HUES48 (cell line): ENCODE data around the gene ZNF474.

ENCODE experiments used
- H3K27ac ChIP-seq: one replicate; pipeline ENCODE4 v1.7.0; 2013; ENCODE audit warnings: low read depth, low read length, inconsistent platforms
- H3K27me3 ChIP-seq: 2 replicates; pipeline ENCODE4 v1.6.1; 2013; ENCODE audit warnings: mild to moderate bottlenecking, low read length; ENCODE audit not compliant: control insufficient read depth, insufficient read depth
- H3K36me3 ChIP-seq: 2 replicates; pipeline ENCODE4 v1.6.1; 2013; ENCODE audit warnings: low read length; ENCODE audit not compliant: control insufficient read depth, insufficient read depth
- H3K4me1 ChIP-seq: 2 replicates; pipeline ENCODE4 v1.6.1; 2013; ENCODE audit warnings: mild to moderate bottlenecking, low read length; ENCODE audit not compliant: control insufficient read depth, insufficient read depth
- H3K4me3 ChIP-seq: 2 replicates; pipeline ENCODE4 v1.5.1; 2013; ENCODE audit warnings: mild to moderate bottlenecking, low read depth, low read length
- H3K9ac ChIP-seq: 2 replicates; pipeline ENCODE4 v1.6.1; 2013; ENCODE audit warnings: mild to moderate bottlenecking, low read depth, low read length, moderate library complexity
- H3K9me3 ChIP-seq: 2 replicates; pipeline ENCODE4 v1.6.1; 2013; ENCODE audit warnings: low read length; ENCODE audit not compliant: control insufficient read depth, insufficient read depth

Gene ZNF474

GRCh38 chr5:122118356-122118948 is 10.9 kb upstream of the ZNF474 start:
- Histone ChIP-seq H3K27me3 (no peaks in the 10 kb centered on the region), H3K9me3 (no peaks in the 10 kb centered on the region), H3K4me1 (peaks cover 24% of the 10 kb centered on the region), H3K9ac (no peak overlapping the region), H3K4me3 (no peak overlapping the region), H3K36me3 (no peaks in the 10 kb centered on the region), H3K27ac (no peak overlapping the region)

GRCh38 chr5:122119205-122119604 is 10.1 kb upstream of the ZNF474 start:
- H3K27me3 ChIP-seq = no peaks in the 10 kb centered on the region
- no peak overlapping the region for H3K4me3 ChIP-seq
- H3K4me1 ChIP-seq = peaks cover 24% of the 10 kb centered on the region
- no peaks in the 10 kb centered on the region for H3K36me3 ChIP-seq
- no peak overlapping the region for H3K9ac ChIP-seq
- no peak overlapping the region for H3K27ac ChIP-seq
- no peaks in the 10 kb centered on the region for H3K9me3 ChIP-seq

GRCh38 chr5:122120493-122120892 is 8.9 kb upstream of the ZNF474 start:
- no peak overlapping the region for H3K9ac ChIP-seq
- H3K4me1 ChIP-seq = peaks cover 24% of the 10 kb centered on the region
- no peak overlapping the region for H3K4me3 ChIP-seq
- no peaks in the 10 kb centered on the region for H3K27me3 ChIP-seq
- H3K27ac ChIP-seq = no peak overlapping the region
- no peaks in the 10 kb centered on the region for H3K36me3 ChIP-seq
- H3K9me3 ChIP-seq = no peaks in the 10 kb centered on the region

DNA sequence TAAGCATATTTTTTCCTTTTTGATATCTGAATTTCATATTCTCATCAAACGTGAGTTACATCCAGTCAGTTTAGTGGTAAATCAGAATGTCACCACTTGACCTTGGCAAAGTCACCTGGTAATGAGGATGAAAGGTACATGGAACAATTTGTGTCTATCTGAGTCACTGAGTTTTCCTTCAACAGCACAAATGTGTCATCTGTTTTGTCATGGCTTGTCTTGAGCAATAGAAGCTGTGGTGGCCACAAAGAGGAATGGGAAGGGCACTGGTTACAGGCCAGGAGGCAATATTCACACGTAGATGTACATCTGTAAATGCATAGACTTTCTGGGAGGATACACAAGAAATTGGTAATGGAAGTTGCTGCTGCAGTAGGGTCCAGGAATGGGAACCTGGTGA is 8.4 kb upstream of the ZNF474 start:
- H3K27ac ChIP-seq = no peak overlapping the region
- H3K4me1 ChIP-seq = peaks cover 24% of the 10 kb centered on the region
- no peaks in the 10 kb centered on the region for H3K36me3 ChIP-seq
- no peaks in the 10 kb centered on the region for H3K9me3 ChIP-seq
- H3K27me3 ChIP-seq = no peaks in the 10 kb centered on the region
- H3K9ac ChIP-seq = no peak overlapping the region
- H3K4me3 ChIP-seq = no peak overlapping the region

- H3K9ac ChIP-seq = no peak overlapping the region
- H3K27ac ChIP-seq = no peak overlapping the region
- peaks cover 24% of the 10 kb centered on the region for H3K4me1 ChIP-seq
- no peaks in the 10 kb centered on the region for H3K9me3 ChIP-seq
- H3K36me3 ChIP-seq = no peaks in the 10 kb centered on the region
- H3K27me3 ChIP-seq = no peaks in the 10 kb centered on the region
- no peak overlapping the region for H3K4me3 ChIP-seq
These were observed 7.6 kb upstream of the ZNF474 start for GRCh38 chr5:122121479-122122465.

- Histone ChIP-seq H3K4me3 (no peak overlapping the region), H3K4me1 (peaks cover 29% of the 10 kb centered on the region), H3K9me3 (no peaks in the 10 kb centered on the region), H3K27ac (no peak overlapping the region), H3K9ac (no peak overlapping the region), H3K27me3 (no peaks in the 10 kb centered on the region), H3K36me3 (no peaks in the 10 kb centered on the region)
These were observed 4.6 kb upstream of the ZNF474 start for GRCh38 chr5:122124766-122125165.

DNA sequence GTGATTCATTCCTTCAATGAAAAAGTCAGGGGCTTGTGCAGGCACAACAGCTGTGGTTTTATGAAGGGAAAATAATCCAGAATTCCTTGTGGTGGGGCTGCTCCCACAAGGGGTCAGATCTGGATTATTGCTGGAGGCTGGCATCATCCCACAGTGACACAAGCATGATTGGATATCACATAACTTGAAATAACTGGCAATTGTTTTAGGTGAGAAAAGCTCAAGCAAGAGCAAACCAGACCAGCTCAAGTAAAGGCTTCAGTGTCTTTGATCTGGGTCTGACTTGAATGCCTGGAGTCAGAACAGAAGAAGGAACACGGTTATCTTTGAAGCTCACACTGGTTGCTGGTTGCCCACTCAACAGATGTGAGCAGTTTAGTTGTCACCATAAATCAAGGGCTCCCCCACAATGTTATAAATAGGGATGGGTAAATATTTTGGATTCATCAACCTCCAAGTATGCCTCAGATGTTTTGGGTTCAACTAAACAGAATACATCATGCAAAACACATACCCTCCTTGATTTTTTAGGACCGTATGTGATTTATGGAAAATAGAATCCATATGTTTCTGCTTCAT is 3.1 kb upstream of the ZNF474 start:
- Histone ChIP-seq H3K27ac (no peak overlapping the region), H3K27me3 (no peaks in the 10 kb centered on the region), H3K4me1 (peaks cover 16% of the 10 kb centered on the region), H3K36me3 (no peaks in the 10 kb centered on the region), H3K9ac (no peak overlapping the region), H3K9me3 (no peaks in the 10 kb centered on the region), H3K4me3 (no peak overlapping the region)

DNA sequence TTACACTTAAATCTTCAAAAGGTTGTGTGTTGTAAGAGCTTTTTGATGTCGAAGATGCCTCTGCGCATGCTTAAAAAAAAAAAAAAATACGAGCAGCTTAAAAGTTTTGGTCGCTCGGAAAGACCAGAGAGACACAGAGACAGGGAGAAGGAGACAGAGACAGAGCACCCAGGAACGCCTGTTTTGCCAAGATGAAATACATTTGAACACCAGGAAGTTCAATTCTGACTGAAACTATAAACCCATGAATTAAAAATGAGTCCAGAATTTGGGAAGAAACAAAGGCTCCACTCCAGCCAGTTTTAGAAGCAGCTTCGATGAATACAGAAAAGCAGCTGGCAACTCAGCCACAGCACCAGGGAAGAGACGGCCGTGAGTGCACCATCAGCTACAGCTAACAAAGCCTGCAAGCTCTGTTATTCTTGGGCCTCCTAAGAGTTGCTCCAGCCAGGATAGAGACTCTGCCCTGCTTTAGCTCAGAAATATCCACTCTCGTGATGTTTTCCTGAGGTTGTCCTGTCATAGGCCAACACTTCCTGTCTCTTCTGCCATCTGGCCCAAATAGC is 2.5 kb upstream of the ZNF474 start:
- H3K4me1 ChIP-seq = peaks cover 12% of the 10 kb centered on the region
- no peak overlapping the region for H3K27ac ChIP-seq
- no peaks in the 10 kb centered on the region for H3K27me3 ChIP-seq
- H3K36me3 ChIP-seq = no peaks in the 10 kb centered on the region
- no peak overlapping the region for H3K9ac ChIP-seq
- H3K4me3 ChIP-seq = no peak overlapping the region
- no peaks in the 10 kb centered on the region for H3K9me3 ChIP-seq

GRCh38 chr5:122130152-122130551 is 806 bp downstream of the ZNF474 start:
- no peak overlapping the region for H3K4me3 ChIP-seq

DNA sequence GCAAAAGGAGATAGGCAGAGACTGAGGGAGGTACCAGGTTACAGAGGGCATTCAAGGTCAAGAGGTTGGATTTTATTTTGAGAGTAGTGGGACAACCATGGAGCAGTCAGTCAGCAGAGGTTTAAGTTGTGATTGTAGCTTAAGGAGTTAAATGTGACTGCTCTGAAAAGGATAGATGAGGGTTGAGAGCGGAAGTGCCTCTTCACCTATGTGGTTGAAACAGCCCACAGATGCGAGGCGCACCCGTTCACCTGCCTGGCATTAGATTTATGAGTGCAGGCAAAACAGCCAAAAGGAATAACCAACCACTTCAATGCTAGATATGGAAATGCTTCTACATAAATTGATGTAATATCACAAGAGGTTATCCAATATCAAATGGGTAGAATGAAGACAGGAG is 8.4 kb downstream of the ZNF474 start:
- no peaks in the 10 kb centered on the region for H3K4me1 ChIP-seq
- no peaks in the 10 kb centered on the region for H3K9me3 ChIP-seq
- H3K9ac ChIP-seq = no peak overlapping the region
- H3K27ac ChIP-seq = no peak overlapping the region
- no peaks in the 10 kb centered on the region for H3K36me3 ChIP-seq
- no peak overlapping the region for H3K4me3 ChIP-seq
- no peaks in the 10 kb centered on the region for H3K27me3 ChIP-seq

More at GRCh38 chr5:122130152-122130551, 806 bp downstream of the ZNF474 start:
- H3K9me3 ChIP-seq = no peaks in the 10 kb centered on the region
- peaks cover 7% of the 10 kb centered on the region; the same call in 1 of the 2 replicates for H3K4me1 ChIP-seq
- H3K9ac ChIP-seq = no peak overlapping the region
- H3K27me3 ChIP-seq = no peaks in the 10 kb centered on the region
- no peaks in the 10 kb centered on the region for H3K36me3 ChIP-seq
- peak overlapping the region; percentile 8 for H3K27ac ChIP-seq

DNA sequence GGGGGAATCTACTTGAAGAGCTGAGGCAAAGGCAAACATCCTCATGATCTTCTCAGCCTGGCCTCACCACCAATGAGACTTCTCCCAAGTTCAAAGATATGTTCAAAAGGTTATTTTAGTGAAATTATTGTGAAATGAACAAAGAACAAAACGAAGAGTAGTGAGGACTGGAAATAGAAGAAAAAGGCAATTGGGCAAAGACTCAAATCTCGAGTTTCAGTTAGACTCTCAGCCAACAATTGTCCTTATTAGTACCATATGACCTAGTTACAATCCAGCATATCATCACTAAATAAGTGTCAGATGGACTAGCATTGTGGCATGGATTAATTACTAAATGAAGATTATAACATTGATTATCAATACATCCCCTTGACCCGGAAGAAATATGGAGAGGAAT is 9.0 kb downstream of the ZNF474 start:
- Histone ChIP-seq H3K4me1 (no peaks in the 10 kb centered on the region), H3K36me3 (no peaks in the 10 kb centered on the region), H3K27me3 (no peaks in the 10 kb centered on the region)

More for the DNA sequence above, 9.0 kb downstream of the ZNF474 start:
- H3K4me3 ChIP-seq = no peak overlapping the region
- no peak overlapping the region for H3K9ac ChIP-seq
- H3K9me3 ChIP-seq = no peaks in the 10 kb centered on the region
- no peak overlapping the region for H3K27ac ChIP-seq
